Mucosa of rectum (tissue), 2 donors: Measurements from ENCODE around the gene CLUH.
"Not testable (repeated sequence)": the region's sequence is repeated elsewhere in the genome, so short reads cannot be mapped to it uniquely, and the experiment has no call there.

Experiments used
- H3K27ac ChIP-seq, 2 donors: one replicate each; pipeline ENCODE4 v1.7.0; 2013; ENCODE audit warnings: inconsistent platforms in 2 of 2, low read depth in 2 of 2, low read length in 2 of 2
- H3K27me3 ChIP-seq, 2 donors: one replicate each; pipeline ENCODE4 v1.7.0; 2013; ENCODE audit warnings: low read length in 2 of 2; ENCODE audit not compliant: control insufficient read depth in 2 of 2, insufficient read depth in 2 of 2
- H3K36me3 ChIP-seq, 2 donors: one replicate each; pipeline ENCODE4 v1.7.0; 2013; ENCODE audit warnings: low read length in 2 of 2; ENCODE audit not compliant: control insufficient read depth in 2 of 2, insufficient read depth in 2 of 2
- H3K4me1 ChIP-seq, 2 donors: one replicate each; pipeline ENCODE4 v1.7.0; 2013; ENCODE audit warnings: low read length in 2 of 2, mild to moderate bottlenecking in 1 of 2; ENCODE audit not compliant: control insufficient read depth in 2 of 2, insufficient read depth in 2 of 2
- H3K4me3 ChIP-seq, 2 donors: one replicate each; pipeline ENCODE4 v1.7.0; 2013; ENCODE audit warnings: low read length in 2 of 2
- H3K9ac ChIP-seq, 2 donors: one replicate each; pipeline ENCODE4 v1.7.0; 2013; ENCODE audit warnings: low read length in 2 of 2, low read depth in 1 of 2, mild to moderate bottlenecking in 1 of 2
- H3K9me3 ChIP-seq, 2 donors: one replicate each; pipeline ENCODE4 v1.7.0; 2013; ENCODE audit warnings: low read length in 2 of 2; ENCODE audit not compliant: control insufficient read depth in 2 of 2
- donor health status: healthy.
- donor health status: Normal muscosa, but diverticular disease.

The CLUH gene

GRCh38 chr17:2687074-2687418 is 24.5 kb downstream of the CLUH start:
- no peaks in the 10 kb centered on the region for H3K9me3 ChIP-seq
- no peak overlapping the region for H3K27ac ChIP-seq
- H3K27me3 ChIP-seq: no peaks in the 10 kb centered on the region
- H3K36me3 ChIP-seq: peaks cover 21 to 25% of the 10 kb centered on the region in 2 donors
- H3K9ac ChIP-seq: no peak overlapping the region
- no peaks in the 10 kb centered on the region for H3K4me1 ChIP-seq
- no peak overlapping the region for H3K4me3 ChIP-seq

- Histone ChIP-seq H3K36me3 (peaks cover 29 to 31% of the 10 kb centered on the region in 2 donors), H3K9me3 (no peaks in the 10 kb centered on the region), H3K9ac (no peak overlapping the region), H3K4me1 (no peaks in the 10 kb centered on the region), H3K27me3 (no peaks in the 10 kb centered on the region), H3K4me3 (no peak overlapping the region), H3K27ac (no peak overlapping the region)
These were observed 25.9 kb downstream of the CLUH start for GRCh38 chr17:2685696-2686095.

- Histone ChIP-seq H3K4me1 (no peaks in the 10 kb centered on the region), H3K27ac (no peak overlapping the region), H3K9me3 (no peaks in the 10 kb centered on the region), H3K9ac (no peak overlapping the region), H3K4me3 (no peak overlapping the region), H3K27me3 (no peaks in the 10 kb centered on the region), H3K36me3 (peaks cover 38 to 39% of the 10 kb centered on the region in 2 donors)
These were observed 27.0 kb downstream of the CLUH start for GRCh38 chr17:2684549-2684948.

- H3K27me3 ChIP-seq: no peaks in the 10 kb centered on the region
These were observed 27.7 kb downstream of the CLUH start for GRCh38 chr17:2683912-2684311.

GRCh38 chr17:2682176-2682938 is 29.2 kb downstream of the CLUH start:
- H3K27ac ChIP-seq: no peak overlapping the region
- peaks cover 44 to 47% of the 10 kb centered on the region in 2 donors for H3K36me3 ChIP-seq
- H3K27me3 ChIP-seq: no peaks in the 10 kb centered on the region
- no peak overlapping the region for H3K4me3 ChIP-seq
- H3K9ac ChIP-seq: no peak overlapping the region
- H3K9me3 ChIP-seq: no peaks in the 10 kb centered on the region
- H3K4me1 ChIP-seq: no peaks in the 10 kb centered on the region

More at GRCh38 chr17:2683912-2684311, 27.7 kb downstream of the CLUH start:
- Histone ChIP-seq H3K9ac (no peak overlapping the region), H3K9me3 (no peaks in the 10 kb centered on the region), H3K4me3 (no peak overlapping the region), H3K36me3 (peaks cover 37 to 43% of the 10 kb centered on the region in 2 donors), H3K4me1 (no peaks in the 10 kb centered on the region), H3K27ac (no peak overlapping the region)

- H3K4me1 ChIP-seq: no peaks in the 10 kb centered on the region
- H3K4me3 ChIP-seq: no peak overlapping the region
- peaks cover 47 to 51% of the 10 kb centered on the region in 2 donors for H3K36me3 ChIP-seq
- no peaks in the 10 kb centered on the region for H3K27me3 ChIP-seq
- H3K27ac ChIP-seq: no peak overlapping the region
- no peak overlapping the region for H3K9ac ChIP-seq
- no peaks in the 10 kb centered on the region for H3K9me3 ChIP-seq
These were observed 29.9 kb downstream of the CLUH start for GRCh38 chr17:2681650-2682049.

GRCh38 chr17:2680961-2681360 is 30.6 kb downstream of the CLUH start:
- Histone ChIP-seq H3K9ac (no peak overlapping the region), H3K9me3 (no peaks in the 10 kb centered on the region), H3K27ac (no peak overlapping the region), H3K4me1 (no peaks in the 10 kb centered on the region), H3K4me3 (no peak overlapping the region), H3K36me3 (peaks cover 47 to 51% of the 10 kb centered on the region in 2 donors), H3K27me3 (no peaks in the 10 kb centered on the region)

GRCh38 chr17:2679247-2679646 is 32.3 kb downstream of the CLUH start:
- H3K9me3 ChIP-seq, H3K4me3 ChIP-seq, H3K27me3 ChIP-seq, H3K4me1 ChIP-seq, H3K27ac ChIP-seq, H3K9ac ChIP-seq: not testable (repeated sequence)
- H3K36me3 ChIP-seq: peaks cover 47 to 60% of the 10 kb centered on the region in 2 donors

GRCh38 chr17:2672026-2672425 is 39.5 kb downstream of the CLUH start:
- no peaks in the 10 kb centered on the region for H3K4me1 ChIP-seq
- no peak overlapping the region for H3K9ac ChIP-seq
- no peaks in the 10 kb centered on the region for H3K9me3 ChIP-seq
- no peak overlapping the region for H3K4me3 ChIP-seq
- H3K36me3 ChIP-seq: peaks cover 34 to 58% of the 10 kb centered on the region in 2 donors
- no peaks in the 10 kb centered on the region for H3K27me3 ChIP-seq
- H3K27ac ChIP-seq: no peak overlapping the region

- not testable (repeated sequence) for H3K27ac ChIP-seq, H3K9me3 ChIP-seq, H3K4me3 ChIP-seq, H3K27me3 ChIP-seq, H3K36me3 ChIP-seq, H3K9ac ChIP-seq, H3K4me1 ChIP-seq
These were observed 51.2 kb downstream of the CLUH start for GRCh38 chr17:2660410-2660809.
